Measurements from ENCODE around the gene ASTN2. TPM values are rescaled to one million over a fixed set of nuclear protein-coding genes. Genes with fewer than 3 reads are reported as not detected.

Gene ASTN2
- polyA plus RNA-seq, 1 experiment = 6.6 TPM

DNA sequence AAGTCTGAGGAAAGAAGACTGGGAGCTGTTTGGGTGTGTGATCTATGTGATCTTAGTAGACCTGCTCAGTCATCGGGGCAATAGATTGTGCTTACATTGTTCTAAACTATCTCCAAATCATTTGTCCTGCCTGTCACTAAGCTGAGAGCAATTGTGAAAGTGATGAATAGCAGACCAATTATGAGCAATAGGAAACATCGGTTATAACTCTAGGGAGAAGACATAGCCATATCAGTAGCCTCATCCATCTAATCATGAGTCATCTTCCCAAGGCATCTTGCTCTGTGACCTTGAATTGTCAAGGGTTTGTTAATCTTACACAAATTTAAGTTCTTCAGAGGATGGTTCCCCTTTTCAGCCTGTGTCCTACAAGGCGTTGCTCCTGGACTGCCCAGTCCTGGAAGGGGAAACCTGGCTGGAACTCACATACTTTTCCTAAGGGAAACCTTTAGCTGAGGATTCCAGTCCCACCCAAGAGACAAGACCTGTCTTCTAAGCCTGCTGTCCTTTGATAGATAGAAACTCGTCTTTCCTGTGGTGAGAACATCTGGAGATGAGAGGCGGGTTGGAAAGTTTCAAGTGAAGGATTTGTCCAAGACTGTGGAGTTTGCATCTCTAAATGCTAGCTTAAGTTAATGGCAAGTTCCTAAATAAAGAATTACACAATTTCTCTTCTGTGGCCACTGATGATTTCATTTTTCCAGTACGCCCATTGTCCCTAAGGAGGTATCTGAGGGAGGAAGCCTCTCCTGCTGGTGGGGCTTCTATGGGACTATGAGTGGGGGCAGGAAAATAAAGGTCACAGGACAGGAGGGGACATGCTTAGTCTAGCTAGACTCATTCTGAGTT lies 781.6 kb downstream of the ASTN2 start:
- ChIA-PET POLR2A (no interaction called here), CTCF (no interaction called here)
- Histone ChIP-seq H3K27ac (ENCODE audit: low read depth, low read length) (no peak overlapping the region), H3K9me3 (ENCODE audit: control insufficient read depth, insufficient read depth, low read length) (no peaks in the 10 kb centered on the region), H3K4me3 (ENCODE audit: low read depth, low read length) (no peak overlapping the region), H3K27me3 (ENCODE audit: control insufficient read depth, insufficient read depth, low read length) (no peaks in the 10 kb centered on the region)
- DNase-seq (ENCODE audit: low read depth, low spot score) = no peak
- TF ChIP-seq CTCF (IDR thresholded peaks at IDR 0.05; ENCODE audit: low read depth, low read length) = no peak

DNA sequence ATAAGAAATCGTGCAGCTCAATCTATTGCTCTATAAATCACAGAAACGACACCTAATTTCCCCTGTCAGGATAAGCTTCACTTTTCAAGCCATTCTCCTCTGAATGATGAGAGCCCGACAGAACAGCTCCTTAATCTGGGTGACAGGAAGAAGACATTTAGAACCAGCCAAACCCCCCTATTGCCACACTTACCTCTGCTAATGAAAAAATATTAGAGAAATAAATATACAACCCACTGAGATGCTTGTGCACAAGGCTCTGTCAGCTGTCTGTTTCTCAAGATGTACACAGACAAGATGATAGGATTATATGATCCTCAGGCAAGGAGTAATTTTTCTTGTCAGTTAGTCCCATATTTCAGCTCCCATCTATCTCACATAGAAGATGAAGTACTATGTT lies 785.2 kb downstream of the ASTN2 start:
- H3K9me3 ChIP-seq (ENCODE audit: control insufficient read depth, insufficient read depth, low read length) = no peaks in the 10 kb centered on the region
- CTCF ChIA-PET = no interaction called here
- DNase-seq (ENCODE audit: low read depth, low spot score) = no peak

GRCh38 chr9:116628716-116629115 lies 786.1 kb downstream of the ASTN2 start:
- DNase-seq (ENCODE audit: low read depth, low spot score) = no peak
- H3K9me3 ChIP-seq (ENCODE audit: control insufficient read depth, insufficient read depth, low read length) = no peaks in the 10 kb centered on the region
- CTCF ChIA-PET = no interaction called here
- H3K4me3 ChIP-seq (ENCODE audit: low read depth, low read length) = no peak overlapping the region
- no peak overlapping the region for H3K27ac ChIP-seq (ENCODE audit: low read depth, low read length)
- TF ChIP-seq CTCF (IDR thresholded peaks at IDR 0.05; ENCODE audit: low read depth, low read length) = no peak
- POLR2A ChIA-PET = no interaction called here
- no peaks in the 10 kb centered on the region for H3K27me3 ChIP-seq (ENCODE audit: control insufficient read depth, insufficient read depth, low read length)

More for the DNA sequence above, 785.2 kb downstream of the ASTN2 start:
- H3K27me3 ChIP-seq (ENCODE audit: control insufficient read depth, insufficient read depth, low read length) = no peaks in the 10 kb centered on the region
- TF ChIP-seq CTCF (IDR thresholded peaks at IDR 0.05; ENCODE audit: low read depth, low read length) = no peak
- POLR2A ChIA-PET = no interaction called here
- H3K4me3 ChIP-seq (ENCODE audit: low read depth, low read length) = no peak overlapping the region
- H3K27ac ChIP-seq (ENCODE audit: low read depth, low read length) = no peak overlapping the region

- DNase-seq (ENCODE audit: low read depth, low spot score) = no peak
- Histone ChIP-seq H3K27ac (ENCODE audit: low read depth, low read length) (no peak overlapping the region), H3K4me3 (ENCODE audit: low read depth, low read length) (no peak overlapping the region), H3K9me3 (ENCODE audit: control insufficient read depth, insufficient read depth, low read length) (no peaks in the 10 kb centered on the region), H3K27me3 (ENCODE audit: control insufficient read depth, insufficient read depth, low read length) (no peaks in the 10 kb centered on the region)
- no peak for TF ChIP-seq CTCF (IDR thresholded peaks at IDR 0.05; ENCODE audit: low read depth, low read length)
- ChIA-PET CTCF (no interaction called here), POLR2A (no interaction called here)
These were observed 787.4 kb downstream of the ASTN2 start for GRCh38 chr9:116627433-116627832.

GRCh38 chr9:116626762-116627161 lies 788.1 kb downstream of the ASTN2 start:
- CTCF ChIA-PET = no interaction called here
- POLR2A ChIA-PET = no interaction called here
- H3K4me3 ChIP-seq (ENCODE audit: low read depth, low read length) = no peak overlapping the region

More at GRCh38 chr9:116626762-116627161, 788.1 kb downstream of the ASTN2 start:
- Histone ChIP-seq H3K27ac (ENCODE audit: low read depth, low read length) (no peak overlapping the region), H3K9me3 (ENCODE audit: control insufficient read depth, insufficient read depth, low read length) (no peaks in the 10 kb centered on the region), H3K27me3 (ENCODE audit: control insufficient read depth, insufficient read depth, low read length) (no peaks in the 10 kb centered on the region)
- no peak for TF ChIP-seq CTCF (IDR thresholded peaks at IDR 0.05; ENCODE audit: low read depth, low read length)
- DNase-seq (ENCODE audit: low read depth, low spot score) = no peak

All from AG04450 (cell line).